GM10248 (cell line): ENCODE data around the gene LRRC51.

Experiments
- CTCF ChIA-PET: fragments of 300-600 bp; sonication (Branson Sonifier 250); formaldehyde crosslinking; extraction: SDS; loops from one replicate; lab custom pipeline; 2021; ENCODE audit warnings: antibody characterized with exemption; lab: Yijun Ruan, JAX
- POLR2A ChIA-PET: fragments of 350-650 bp; sonication (Branson Sonifier 250); formaldehyde crosslinking; extraction: SDS; loops from one replicate; lab custom pipeline; 2020; ENCODE audit warnings: antibody characterized with exemption; lab: Yijun Ruan, JAX
- DNase-seq: peaks from one replicate; pipeline ENCODE4 v3.0.0; 2012; ENCODE audit errors: extremely low spot score
- TF ChIP-seq, protein P1 (sequence below): IDR thresholded peaks from 2 replicates; pipeline ENCODE4 v1.5.1; 2012; ENCODE audit warnings: mild to moderate bottlenecking, low read depth; ENCODE audit errors: extremely low read depth, missing control alignments, control extremely low read depth

LRRC51 gene

DNA sequence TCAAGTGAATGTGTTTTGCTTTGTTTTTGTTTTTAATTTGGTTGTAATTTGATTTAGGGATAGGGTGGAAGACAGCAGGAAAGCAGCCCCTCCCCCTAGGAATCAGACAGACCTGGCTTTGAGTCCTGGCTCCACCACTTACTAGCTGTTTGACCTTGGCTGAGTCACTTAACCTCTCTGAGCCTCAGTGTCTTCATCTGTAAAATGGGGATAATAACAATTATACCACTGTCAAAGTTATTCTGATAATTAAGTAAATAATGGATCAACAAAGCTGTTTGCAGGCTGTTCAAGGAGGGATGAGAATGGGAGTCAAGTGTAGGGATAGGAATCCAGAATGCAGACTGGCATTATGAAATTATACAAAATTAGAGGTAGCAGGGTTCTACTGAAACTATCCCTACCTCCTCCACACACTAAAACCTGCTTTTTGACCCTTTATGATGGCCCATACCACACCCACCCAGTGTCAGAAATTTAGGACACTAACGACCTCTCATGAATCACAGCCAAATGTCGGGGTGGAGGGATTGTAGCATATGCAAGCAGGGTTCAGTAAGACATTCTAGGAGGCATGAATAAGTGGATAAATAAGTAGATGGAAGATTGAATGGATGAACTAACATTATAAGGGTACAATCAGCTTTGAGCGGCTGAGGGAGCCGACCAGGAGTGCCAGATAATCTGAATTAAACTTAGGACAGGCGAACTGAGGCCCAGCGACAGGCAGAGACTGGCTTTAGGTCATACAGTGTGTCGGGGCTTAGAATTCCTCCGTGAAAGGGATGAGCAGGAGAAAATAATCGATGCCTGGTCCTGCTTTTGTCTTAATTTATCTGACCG is 30.9 kb downstream of the LRRC51 start:
- ChIA-PET CTCF (interaction anchor here (1.2 to 2.5 kb wide), 5 partner anchors 14 to 86 kb away, joined by 3 to 12 read pairs (median 7); no protein-coding TSS in a partner anchor), POLR2A (interaction anchor here (1.0 kb wide), 1 partner anchor 25 kb away, joined by 3 read pairs; no protein-coding TSS in a partner anchor)
- TF ChIP-seq, protein P1, sequence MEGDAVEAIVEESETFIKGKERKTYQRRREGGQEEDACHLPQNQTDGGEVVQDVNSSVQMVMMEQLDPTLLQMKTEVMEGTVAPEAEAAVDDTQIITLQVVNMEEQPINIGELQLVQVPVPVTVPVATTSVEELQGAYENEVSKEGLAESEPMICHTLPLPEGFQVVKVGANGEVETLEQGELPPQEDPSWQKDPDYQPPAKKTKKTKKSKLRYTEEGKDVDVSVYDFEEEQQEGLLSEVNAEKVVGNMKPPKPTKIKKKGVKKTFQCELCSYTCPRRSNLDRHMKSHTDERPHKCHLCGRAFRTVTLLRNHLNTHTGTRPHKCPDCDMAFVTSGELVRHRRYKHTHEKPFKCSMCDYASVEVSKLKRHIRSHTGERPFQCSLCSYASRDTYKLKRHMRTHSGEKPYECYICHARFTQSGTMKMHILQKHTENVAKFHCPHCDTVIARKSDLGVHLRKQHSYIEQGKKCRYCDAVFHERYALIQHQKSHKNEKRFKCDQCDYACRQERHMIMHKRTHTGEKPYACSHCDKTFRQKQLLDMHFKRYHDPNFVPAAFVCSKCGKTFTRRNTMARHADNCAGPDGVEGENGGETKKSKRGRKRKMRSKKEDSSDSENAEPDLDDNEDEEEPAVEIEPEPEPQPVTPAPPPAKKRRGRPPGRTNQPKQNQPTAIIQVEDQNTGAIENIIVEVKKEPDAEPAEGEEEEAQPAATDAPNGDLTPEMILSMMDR, result no peak
- no peak for DNase-seq

DNA sequence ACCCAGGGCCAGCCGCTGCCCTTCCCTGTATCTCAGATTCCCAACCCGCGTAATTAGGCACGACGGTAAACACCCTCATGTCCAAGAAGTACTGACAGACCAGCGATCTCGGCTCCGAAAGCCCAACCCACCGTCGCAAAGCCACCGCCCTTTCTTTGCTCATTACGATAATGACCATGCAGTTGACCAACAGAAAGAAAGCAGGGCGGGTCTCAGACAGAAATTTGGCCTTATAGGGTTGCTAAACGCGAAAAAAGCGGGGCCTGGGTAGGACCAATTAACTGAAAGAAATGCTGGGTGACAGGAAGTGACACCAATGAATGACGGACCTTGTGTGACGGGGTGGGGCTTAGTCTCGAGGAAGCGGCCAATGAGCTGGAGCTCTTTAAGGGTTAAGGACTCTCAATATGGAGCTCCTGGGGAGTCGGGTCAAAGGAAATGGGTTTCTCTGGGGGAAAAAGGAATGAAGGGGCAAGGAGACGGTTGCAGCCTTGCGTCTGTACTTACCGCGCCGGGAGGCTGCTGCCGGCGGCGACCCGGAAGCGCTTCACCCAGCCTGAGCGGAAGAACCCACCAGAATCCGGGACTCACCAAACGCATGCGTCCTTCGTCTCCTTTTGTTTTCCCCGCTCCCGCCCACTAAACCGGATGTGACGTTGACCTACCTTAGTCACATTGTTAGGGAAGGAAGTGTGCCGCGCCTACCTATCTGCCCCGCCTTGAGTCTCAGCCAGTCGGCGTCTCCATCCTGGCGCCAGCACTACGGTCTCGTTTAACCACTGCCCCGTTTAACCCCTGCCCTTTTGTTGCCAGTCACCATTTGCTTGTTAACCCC is 31.7 kb downstream of the LRRC51 start, which contains the start of gene ANAPC15:
TSS of gene ANAPC15 (minus strand) at position 553 of the 835 bp plus-strand sequence. CDS start 1,419 bp downstream, outside the sequence.
- ChIA-PET CTCF (interaction anchor here (1.0 to 2.5 kb wide), 6 partner anchors 13 to 135 kb away, joined by 3 to 12 read pairs (median 6); no protein-coding TSS in a partner anchor), POLR2A (interaction anchor here (1.0 kb wide), 1 partner anchor 26 kb away, joined by 3 read pairs; no protein-coding TSS in a partner anchor)
- TF ChIP-seq, protein P1, result no peak
- DNase-seq, result peak; percentile 91

DNA sequence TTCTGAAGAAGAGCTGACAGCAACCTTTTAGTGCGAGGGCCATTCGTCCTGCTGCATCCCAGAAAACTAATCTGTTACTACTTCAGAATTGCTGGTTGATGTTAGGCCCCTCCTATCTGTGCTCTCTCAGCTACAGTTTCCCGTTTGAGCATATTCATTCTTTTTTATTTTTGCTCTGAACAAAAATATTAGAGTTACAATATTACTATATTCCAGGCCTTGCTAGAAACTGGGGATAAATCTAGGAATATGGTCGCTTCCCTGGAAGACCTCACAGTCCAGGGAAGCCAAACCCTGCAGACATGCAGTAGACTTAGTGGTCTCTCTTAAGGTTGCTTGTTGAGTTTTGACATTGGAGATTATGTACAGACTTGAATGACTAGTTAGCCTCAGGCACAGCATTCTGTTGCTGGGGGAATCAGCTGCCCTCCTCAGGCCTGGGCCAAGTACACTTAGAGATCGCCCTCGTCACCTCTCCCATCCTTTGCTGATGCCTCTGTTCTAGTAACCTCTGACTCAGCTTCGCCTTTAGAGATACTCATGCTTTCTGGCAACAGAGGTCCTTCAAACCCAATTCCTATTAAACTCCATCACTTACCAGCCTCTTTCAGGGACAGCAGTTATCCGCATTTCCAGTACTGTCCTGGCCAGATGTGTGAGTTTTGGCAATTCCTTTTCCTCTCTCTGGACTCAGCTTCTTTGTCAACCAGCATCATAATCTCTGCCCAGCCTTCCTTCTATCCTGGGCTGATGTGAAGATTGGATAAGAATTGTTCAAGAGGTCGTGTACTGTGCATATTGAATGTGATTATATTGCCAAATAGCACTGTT is 32.5 kb downstream of the LRRC51 start:
- DNase-seq, result no peak
- POLR2A ChIA-PET, result interaction anchor here (1.0 kb wide), 1 partner anchor 27 kb away, joined by 3 read pairs; no protein-coding TSS in a partner anchor
- TF ChIP-seq, protein P1, result no peak
- CTCF ChIA-PET, result interaction anchor here (1.0 to 2.5 kb wide), 6 partner anchors 12 to 136 kb away, joined by 3 to 12 read pairs (median 6); no protein-coding TSS in a partner anchor

DNA sequence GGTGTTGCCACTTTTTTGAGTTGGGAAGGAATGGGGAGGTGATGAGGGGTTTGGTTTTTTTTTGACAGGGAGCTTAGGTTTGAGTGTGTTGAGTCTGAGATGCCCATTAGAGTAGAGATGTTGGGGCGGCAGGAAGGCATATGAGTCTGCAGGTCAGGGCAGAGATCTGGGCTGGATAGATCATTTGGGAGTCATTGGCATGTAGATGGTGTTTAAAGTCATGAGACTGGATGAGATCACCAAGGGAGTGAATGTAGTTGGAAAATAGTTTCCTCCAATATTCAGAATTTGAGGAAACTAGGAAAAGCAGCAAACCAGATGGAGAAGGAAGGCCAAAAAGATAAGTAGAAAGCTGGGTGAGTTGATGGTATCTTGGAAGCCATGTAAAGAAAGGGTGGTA is 33.9 kb downstream of the LRRC51 start:
- POLR2A ChIA-PET, result no interaction called here
- no peak for DNase-seq
- TF ChIP-seq, protein P1, result no peak
- CTCF ChIA-PET, result interaction anchor here (1.2 kb wide), 1 partner anchor 11 kb away, joined by 4 read pairs; no protein-coding TSS in a partner anchor

DNA sequence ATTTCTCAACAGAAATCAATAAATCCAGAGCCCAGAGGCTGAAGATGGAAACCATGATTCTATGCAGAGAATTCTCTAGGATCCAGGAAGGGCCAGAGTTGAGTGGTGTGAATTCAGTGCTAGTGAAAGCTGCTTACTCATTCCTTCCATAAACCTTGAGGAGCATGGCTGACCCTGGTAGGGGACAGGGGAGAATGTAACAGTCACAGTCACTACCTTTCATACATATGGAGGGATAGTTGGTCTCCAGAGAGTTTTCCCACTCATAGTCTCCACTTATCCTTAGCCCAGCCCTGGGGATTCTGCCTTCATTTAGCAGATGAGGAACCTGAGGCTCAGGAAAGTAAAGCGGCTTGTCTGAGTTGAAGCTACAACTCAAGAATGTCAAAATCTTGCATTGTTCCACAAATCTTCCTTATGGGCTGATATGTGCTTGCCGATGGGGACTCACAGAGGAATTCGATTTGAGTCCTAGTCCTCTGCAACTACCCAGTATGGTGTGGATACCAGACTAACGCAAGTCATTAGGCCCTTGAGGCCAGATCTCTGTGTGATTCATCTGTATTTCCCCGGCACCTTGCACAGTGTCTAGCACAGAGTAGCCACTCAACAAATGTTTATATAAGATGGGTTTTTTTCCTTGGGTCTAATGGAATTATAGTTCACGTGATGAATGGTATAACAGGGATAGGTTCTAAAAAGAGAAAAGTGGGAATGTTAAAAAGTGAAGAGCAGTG is 35.5 kb downstream of the LRRC51 start:
- DNase-seq, result no peak
- CTCF ChIA-PET, result interaction anchor here (1.1 to 1.2 kb wide), 2 partner anchors 9 to 91 kb away, joined by 4 read pairs; no protein-coding TSS in a partner anchor

More for the DNA sequence above, 35.5 kb downstream of the LRRC51 start:
- TF ChIP-seq, protein P1, result no peak
- POLR2A ChIA-PET, result no interaction called here
